Prostate gland (tissue), 2 donors: Measurements from ENCODE around the gene ANKS1B.

Experiments
- CTCF ChIP-seq, 4 experiments: fragments of 200-600 bp in 2 of 4; fragments of 450-650 bp in 2 of 4; sonication (generic) in 2 of 4; IDR thresholded peaks; 1 replicate in 3 of 4; 2 replicates in 1 of 4; pipeline ENCODE4 v1.5.1; 2016 to 2019; ENCODE audit warnings: antibody characterized with exemption in 4 of 4, mild to moderate bottlenecking in 2 of 4, moderate library complexity in 2 of 4
- POLR2A ChIP-seq: fragments of 450-650 bp; IDR thresholded peaks from one replicate; pipeline ENCODE4 v1.6.1; 2016; ENCODE audit warnings: antibody characterized with exemption, mild to moderate bottlenecking
- POLR2AphosphoS5 ChIP-seq: sonication (generic); formaldehyde crosslinking; IDR thresholded peaks from one replicate; pipeline ENCODE4 v1.6.1; 2017; ENCODE audit warnings: antibody characterized with exemption

- TF ChIP-seq CTCF (IDR thresholded peaks at IDR 0.05): no peak
- TF ChIP-seq POLR2A: no peak
- no peak for TF ChIP-seq POLR2AphosphoS5
Measured at GRCh38 chr12:99146730-99147129, 838.0 kb downstream of the ANKS1B start.
